NB4 (cell line): ENCODE measurements around the gene POLQ.
"Not testable (repeated sequence)": the region's sequence is repeated elsewhere in the genome, so short reads cannot be mapped to it uniquely, and the experiment has no call there.

Experiments
- MYC ChIP-seq: IDR thresholded peaks from 2 replicates; pipeline ENCODE4 v1.6.1; 2011; ENCODE audit warnings: low read depth, low read length
- POLR2A ChIP-seq: IDR thresholded peaks from 2 replicates; pipeline ENCODE4 v1.6.1; 2011; ENCODE audit warnings: mild to moderate bottlenecking; ENCODE audit not compliant: insufficient read length; ENCODE audit errors: extremely low read depth
- TF ChIP-seq, protein P1 (sequence below): IDR thresholded peaks from one replicate; pipeline ENCODE4 v1.5.1; 2012; ENCODE audit warnings: low read depth, low read length
- TF ChIP-seq, protein P2 (sequence below): IDR thresholded peaks from 2 replicates; pipeline ENCODE4 v1.6.1; 2011; ENCODE audit warnings: low read depth, low read length

DNA sequence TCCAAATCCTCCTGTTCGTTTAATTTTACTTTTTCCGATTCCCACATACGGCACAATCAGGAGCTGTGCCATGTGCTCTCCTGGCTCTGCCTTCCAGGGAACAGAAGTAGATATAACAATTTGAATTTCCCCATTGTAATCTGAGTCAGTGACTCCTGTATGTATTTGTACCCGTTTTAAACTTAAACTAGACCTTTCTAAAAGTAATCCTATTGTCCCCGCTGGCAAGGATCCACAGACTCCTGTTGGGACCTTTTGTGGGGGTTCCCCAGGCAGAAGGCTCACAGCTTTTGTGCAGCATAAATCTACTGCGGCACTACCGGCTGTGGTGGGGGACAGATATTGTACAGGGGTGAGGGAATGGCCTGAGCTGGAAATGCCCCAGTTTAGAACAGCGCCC, 147.7 kb downstream of the POLQ start:
- TF ChIP-seq POLR2A, MYC: not testable (repeated sequence)
- TF ChIP-seq, protein P1, sequence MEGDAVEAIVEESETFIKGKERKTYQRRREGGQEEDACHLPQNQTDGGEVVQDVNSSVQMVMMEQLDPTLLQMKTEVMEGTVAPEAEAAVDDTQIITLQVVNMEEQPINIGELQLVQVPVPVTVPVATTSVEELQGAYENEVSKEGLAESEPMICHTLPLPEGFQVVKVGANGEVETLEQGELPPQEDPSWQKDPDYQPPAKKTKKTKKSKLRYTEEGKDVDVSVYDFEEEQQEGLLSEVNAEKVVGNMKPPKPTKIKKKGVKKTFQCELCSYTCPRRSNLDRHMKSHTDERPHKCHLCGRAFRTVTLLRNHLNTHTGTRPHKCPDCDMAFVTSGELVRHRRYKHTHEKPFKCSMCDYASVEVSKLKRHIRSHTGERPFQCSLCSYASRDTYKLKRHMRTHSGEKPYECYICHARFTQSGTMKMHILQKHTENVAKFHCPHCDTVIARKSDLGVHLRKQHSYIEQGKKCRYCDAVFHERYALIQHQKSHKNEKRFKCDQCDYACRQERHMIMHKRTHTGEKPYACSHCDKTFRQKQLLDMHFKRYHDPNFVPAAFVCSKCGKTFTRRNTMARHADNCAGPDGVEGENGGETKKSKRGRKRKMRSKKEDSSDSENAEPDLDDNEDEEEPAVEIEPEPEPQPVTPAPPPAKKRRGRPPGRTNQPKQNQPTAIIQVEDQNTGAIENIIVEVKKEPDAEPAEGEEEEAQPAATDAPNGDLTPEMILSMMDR: not testable (repeated sequence)
- TF ChIP-seq, protein P2, sequence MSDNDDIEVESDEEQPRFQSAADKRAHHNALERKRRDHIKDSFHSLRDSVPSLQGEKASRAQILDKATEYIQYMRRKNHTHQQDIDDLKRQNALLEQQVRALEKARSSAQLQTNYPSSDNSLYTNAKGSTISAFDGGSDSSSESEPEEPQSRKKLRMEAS: not testable (repeated sequence)
